ENCODE data around the gene IL24. TPM values are rescaled to one million over a fixed set of nuclear protein-coding genes. Genes with fewer than 3 reads are reported as not detected.

The IL24 gene
- polyA plus RNA-seq, 2 of the 4 experiments (the other 2 are of a cell fraction): 0.04 TPM; not detected in 1

GRCh38 chr1:206882555-206882954 is 14.7 kb upstream of the IL24 start:
- POLR2A ChIA-PET: no interaction called here
- CTCF ChIA-PET: interaction anchor here (1.1 to 1.4 kb wide), 3 partner anchors 17 to 134 kb away, joined by 3 to 4 read pairs (median 3); partner anchors contain the start of gene IL20
- no peak overlapping the region for H3K4me2 ChIP-seq
- peaks cover 4% of the 10 kb centered on the region; the same call in 2 of the 3 replicates for H3K4me1 ChIP-seq
- peaks cover 12% of the 10 kb centered on the region for H3K9me3 ChIP-seq
- 15% methylated on average over 3 of the region's 3 CpGs for WGBS (ENCODE audit: missing lambda C conversion rate)
- ATAC-seq: no peak
- no peak overlapping the region for H3K4me3 ChIP-seq
- TF ChIP-seq TFCP2L1 (CRISPR knock-in tag; IDR thresholded peaks at IDR 0.05): no peak
- TF ChIP-seq REST (IDR thresholded peaks at IDR 0.05): no peak
- no peak for TF ChIP-seq CHD4 (IDR thresholded peaks at IDR 0.05; ENCODE audit: borderline replicate concordance)
- TF ChIP-seq MAZ (IDR thresholded peaks at IDR 0.05; ENCODE audit: borderline replicate concordance, low read depth, low read length): no peak
- TF ChIP-seq ZNF302 (CRISPR knock-in tag; IDR thresholded peaks at IDR 0.05): no peak
- no peak for TF ChIP-seq ELK1 (IDR thresholded peaks at IDR 0.05; ENCODE audit: low read depth, low read length)
- no peak for TF ChIP-seq NFE2L2 (conservative IDR thresholded peaks at IDR 0.05; ENCODE audit: low read length)
- TF ChIP-seq BHLHE40 (IDR thresholded peaks at IDR 0.05; ENCODE audit: low read depth, low read length): no peak
- no peak for FAIRE-seq
- DNase-seq (ENCODE audit: low read depth in 1 of 2, low spot score in 1 of 2): no peak
- H3K27ac ChIP-seq: no peak overlapping the region

GRCh38 chr1:206883160-206883559 is 14.1 kb upstream of the IL24 start:
- TF ChIP-seq ATOH8 (CRISPR knock-in tag; IDR thresholded peaks at IDR 0.05; ENCODE audit: low read depth): no peak
- TF ChIP-seq MAZ (IDR thresholded peaks at IDR 0.05; ENCODE audit: borderline replicate concordance, low read depth, low read length): no peak
- TF ChIP-seq EP300 (IDR thresholded peaks at IDR 0.05): no peak
- TF ChIP-seq FOSL2 (IDR thresholded peaks at IDR 0.05): no peak
- TF ChIP-seq FOSL2 (CRISPR knock-in tag; IDR thresholded peaks at IDR 0.05): no peak
- no peak for TF ChIP-seq ZSCAN20 (CRISPR knock-in tag; IDR thresholded peaks at IDR 0.05)
- ChIA-PET CTCF (interaction anchor here (0.7 to 2.9 kb wide), 6 partner anchors 9 to 179 kb away, joined by 3 to 8 read pairs (median 4); partner anchors contain the start of genes IL20 and IL24), POLR2A (no interaction called here)
- H3K4me1 ChIP-seq: peaks cover 10% of the 10 kb centered on the region; the same call in 2 of the 3 replicates
- 85% methylated on average over 1 of the region's 1 CpG for WGBS (ENCODE audit: missing lambda C conversion rate)
- no peak overlapping the region for H3K27ac ChIP-seq
- no peak overlapping the region for H3K4me3 ChIP-seq
- DNase-seq (ENCODE audit: low read depth in 1 of 2, low spot score in 1 of 2): no peak
- ATAC-seq: no peak
- no peak for FAIRE-seq
- no peak overlapping the region for H3K4me2 ChIP-seq
- peaks cover 8% of the 10 kb centered on the region for H3K9me3 ChIP-seq

- no peak for TF ChIP-seq TP53 (CRISPR knock-in tag; IDR thresholded peaks at IDR 0.05)
- TF ChIP-seq ZSCAN20 (CRISPR knock-in tag; IDR thresholded peaks at IDR 0.05): no peak
- no peak for TF ChIP-seq FOXS1 (CRISPR knock-in tag; IDR thresholded peaks at IDR 0.05)
- no peak for TF ChIP-seq HOXA7 (CRISPR knock-in tag; IDR thresholded peaks at IDR 0.05)
- TF ChIP-seq POLR2AphosphoS2 (conservative IDR thresholded peaks at IDR 0.05; ENCODE audit: low read length): no peak
- Histone ChIP-seq H3K27ac (no peak overlapping the region), H3K4me2 (no peak overlapping the region), H3K4me1 (peaks cover 12% of the 10 kb centered on the region; the same call in 2 of the 3 replicates), H3K4me3 (no peak overlapping the region), H3K9me3 (peaks cover 1% of the 10 kb centered on the region; the same call in 2 of the 3 replicates)
- FAIRE-seq: no peak
- no peak for DNase-seq (ENCODE audit: low read depth in 1 of 2, low spot score in 1 of 2)
- WGBS (ENCODE audit: missing lambda C conversion rate): 39% methylated on average over 2 of the region's 2 CpGs
- ATAC-seq: no peak
- CTCF ChIA-PET: interaction anchor here (0.7 to 2.9 kb wide), 9 partner anchors 9 to 179 kb away, joined by 3 to 8 read pairs (median 3); partner anchors contain the start of genes IL20 and IL24
- POLR2A ChIA-PET: no interaction called here
These were observed 13.4 kb upstream of the IL24 start for GRCh38 chr1:206883876-206884275.
